Right ventricle myocardium superior (tissue), 1 donor: ENCODE results near the gene PDGFC. TPM values are rescaled to one million over a fixed set of nuclear protein-coding genes. Genes with fewer than 3 reads are reported as not detected.
"Not testable (repeated sequence)": the region's sequence is repeated elsewhere in the genome, so short reads cannot be mapped to it uniquely, and the experiment has no call there.

Experiments used
- ATAC-seq: fragments of 200-7000 bp; cut with Tn5 transposase; one replicate; pipeline ENCODE4 v1.9.1; 2020; ENCODE audit warnings: mild to moderate bottlenecking; ENCODE audit not compliant: poor library complexity
- DNase-seq: peaks from one replicate; pipeline ENCODE4 v3.0.0-alpha.2; 2020
- intact Hi-C: fragments of 100-400 bp; cut with DNase I; formaldehyde crosslinking; loops from one replicate; pipeline ENCODE4 v1.11.2; 2022
- total RNA-seq: library from RNA; stranded (reverse); fragmentation: NEBNext Ultra II Directional; extraction: Animal tissue kit (Norgen Biotek cat#: 25700); gene quantifications from one replicate; pipeline ENCODE4 v1.2.1, GENCODE V29; 2021
- donor health status: DM: no; HTN: yes; CAD: no; lungs with severe emphysema.

PDGFC gene
- total RNA-seq, 1 donor from 2014 or later, result 14.9 TPM

GRCh38 chr4:156932360-156932759, 39.2 kb downstream of the PDGFC start:
- intact Hi-C loops, ATAC-seq, DNase-seq: not testable (repeated sequence)

DNA sequence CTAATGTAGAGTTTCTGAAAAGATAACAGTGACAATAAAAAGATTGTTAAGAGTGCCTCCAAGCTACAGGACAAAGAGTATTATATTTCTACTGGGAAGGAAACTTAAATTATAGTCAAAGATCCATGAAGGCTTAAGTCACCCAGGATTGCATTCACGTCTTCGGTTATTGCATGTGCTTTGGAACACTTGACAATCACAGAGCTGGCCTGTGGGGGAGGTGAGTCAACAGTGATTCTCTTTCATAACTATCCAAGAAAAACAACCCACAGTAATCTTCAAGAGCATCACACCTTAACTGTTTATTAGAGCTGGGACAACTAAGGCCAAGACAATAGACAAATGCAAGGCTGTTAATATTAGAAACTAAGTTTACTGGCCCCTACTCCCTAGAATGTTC, 40.3 kb downstream of the PDGFC start:
- intact Hi-C loops, result no loop called here
- no peak for DNase-seq
- ATAC-seq, result no peak

DNA sequence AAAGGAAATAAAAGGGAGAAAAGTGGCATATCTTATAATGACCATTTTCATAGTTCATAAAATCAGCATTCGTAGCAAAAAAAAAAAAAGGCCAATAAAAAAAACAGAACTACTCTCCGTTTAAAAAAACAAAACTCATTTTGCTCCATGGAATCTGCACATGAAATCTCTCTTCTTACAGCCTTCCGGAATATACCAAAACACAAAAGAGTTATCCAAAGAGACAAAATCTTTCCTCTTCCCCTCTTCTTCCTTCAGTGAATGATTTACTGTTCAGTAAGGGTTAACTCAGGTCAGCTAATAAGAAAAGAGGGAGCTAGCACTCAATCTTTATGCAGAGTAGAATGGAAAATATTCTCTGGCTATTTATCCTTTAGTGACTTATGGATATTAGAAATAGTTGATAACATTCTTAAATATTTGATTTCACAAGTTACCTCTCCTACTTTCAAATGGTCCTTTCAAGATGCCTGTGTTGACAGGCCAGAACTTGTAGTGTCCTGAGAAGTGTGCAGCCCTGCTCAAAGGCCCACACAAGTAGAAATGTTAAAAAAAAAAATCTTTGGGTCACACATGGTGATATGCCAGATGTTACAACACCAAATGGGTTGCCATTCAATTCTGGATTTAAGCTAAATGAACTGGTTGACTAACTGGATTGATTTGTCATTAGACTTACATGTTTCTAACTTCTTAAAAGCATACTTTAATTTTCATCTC, 42.1 kb downstream of the PDGFC start:
- no peak for ATAC-seq
- DNase-seq, result no peak
- intact Hi-C loops, result no loop called here

DNA sequence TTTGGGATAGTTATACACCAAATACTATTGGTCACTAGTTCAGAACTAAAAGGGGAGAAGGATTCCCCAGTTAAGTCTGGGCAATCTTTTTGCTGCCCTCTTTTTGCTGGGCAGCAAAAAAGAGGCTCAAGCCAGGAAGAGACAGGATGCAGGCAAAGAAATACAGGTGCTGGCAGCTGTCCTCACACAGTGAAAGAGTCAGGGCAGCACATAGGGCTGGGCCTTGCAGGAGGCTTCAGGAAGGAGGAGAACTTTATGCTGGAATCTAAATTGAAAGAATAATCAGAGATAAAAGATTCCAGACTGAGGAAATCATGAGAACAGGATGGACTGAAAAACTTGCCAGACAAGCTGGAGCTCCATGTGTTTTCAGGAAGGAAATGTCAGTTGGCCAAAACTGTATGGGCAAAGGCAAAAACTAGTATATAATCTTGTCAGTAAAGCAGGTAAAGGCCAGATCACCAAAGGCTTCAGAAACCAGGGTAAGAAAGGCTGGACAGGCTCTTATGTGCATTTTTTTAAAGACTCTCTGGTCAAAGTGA, 46.8 kb downstream of the PDGFC start:
- DNase-seq (no peak), ATAC-seq (no peak)
- intact Hi-C loops, result no loop called here

DNA sequence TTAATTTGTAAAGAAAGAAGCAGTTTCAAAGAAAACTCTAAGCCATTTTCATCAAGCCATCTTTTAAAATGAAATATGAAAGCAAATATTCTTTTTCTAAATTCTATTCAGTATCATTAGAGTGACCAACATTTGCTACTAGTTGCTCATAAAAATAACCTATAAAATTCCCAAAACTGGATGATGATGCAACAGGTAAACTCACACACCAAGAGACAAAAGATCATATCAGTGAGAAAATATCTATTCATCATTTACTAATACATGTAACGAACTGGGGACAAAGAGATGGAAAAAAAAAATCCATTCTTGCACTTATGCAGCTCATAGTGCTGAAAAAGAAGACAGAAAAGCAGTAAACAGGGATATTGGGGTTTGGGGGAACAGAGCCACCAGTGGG, 48.1 kb downstream of the PDGFC start:
- no peak for DNase-seq
- no peak for ATAC-seq
- intact Hi-C loops, result no loop called here

DNA sequence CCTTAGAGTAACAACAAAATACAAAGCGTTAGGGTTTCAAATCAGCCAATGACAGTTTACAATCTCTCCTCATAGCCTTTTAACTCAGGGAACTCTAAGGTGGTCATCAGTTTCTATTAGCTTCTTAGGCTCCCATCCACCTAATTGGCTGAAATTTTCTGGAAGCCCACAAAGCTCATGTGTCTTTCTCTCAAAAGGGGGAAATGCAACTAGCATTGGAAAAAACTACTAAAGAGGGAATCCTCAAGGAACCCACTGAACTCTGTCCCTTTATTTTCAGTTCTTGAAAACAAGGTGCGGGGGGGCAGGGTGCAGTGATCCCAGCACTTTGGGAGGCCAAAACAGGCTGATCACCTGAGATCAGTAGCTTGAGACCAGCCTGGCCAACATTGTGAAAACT, 56.4 kb downstream of the PDGFC start:
- DNase-seq, result no peak
- intact Hi-C loops, result no loop called here
- ATAC-seq, result no peak

GRCh38 chr4:156913234-156913633, 58.4 kb downstream of the PDGFC start:
- ATAC-seq (no peak), DNase-seq (no peak)
- intact Hi-C loops, result no loop called here

DNA sequence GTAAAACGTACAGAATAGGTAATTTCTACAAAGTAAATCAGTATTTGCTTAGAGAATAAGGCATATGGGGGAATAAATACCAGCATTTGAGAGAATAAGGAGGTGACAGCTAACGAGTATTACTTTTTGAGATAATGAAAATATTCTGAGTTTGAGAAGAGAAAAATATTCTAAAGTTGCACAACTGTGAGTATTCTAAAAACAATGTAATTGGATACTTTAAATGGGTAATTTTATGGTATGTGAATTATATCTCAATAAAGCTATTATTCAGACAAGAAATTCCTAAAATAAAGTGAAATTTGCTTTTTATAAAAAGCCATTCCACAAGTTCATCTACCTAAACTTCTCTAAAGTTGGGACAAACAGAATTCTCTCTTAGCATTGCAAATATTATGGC, 62.6 kb downstream of the PDGFC start:
- intact Hi-C loops, result no loop called here
- no peak for ATAC-seq
- DNase-seq, result no peak

GRCh38 chr4:156906325-156906724, 65.3 kb downstream of the PDGFC start:
- no peak for ATAC-seq
- intact Hi-C loops, result no loop called here
- no peak for DNase-seq

GRCh38 chr4:156901871-156902270, 69.7 kb downstream of the PDGFC start:
- no peak for ATAC-seq

DNA sequence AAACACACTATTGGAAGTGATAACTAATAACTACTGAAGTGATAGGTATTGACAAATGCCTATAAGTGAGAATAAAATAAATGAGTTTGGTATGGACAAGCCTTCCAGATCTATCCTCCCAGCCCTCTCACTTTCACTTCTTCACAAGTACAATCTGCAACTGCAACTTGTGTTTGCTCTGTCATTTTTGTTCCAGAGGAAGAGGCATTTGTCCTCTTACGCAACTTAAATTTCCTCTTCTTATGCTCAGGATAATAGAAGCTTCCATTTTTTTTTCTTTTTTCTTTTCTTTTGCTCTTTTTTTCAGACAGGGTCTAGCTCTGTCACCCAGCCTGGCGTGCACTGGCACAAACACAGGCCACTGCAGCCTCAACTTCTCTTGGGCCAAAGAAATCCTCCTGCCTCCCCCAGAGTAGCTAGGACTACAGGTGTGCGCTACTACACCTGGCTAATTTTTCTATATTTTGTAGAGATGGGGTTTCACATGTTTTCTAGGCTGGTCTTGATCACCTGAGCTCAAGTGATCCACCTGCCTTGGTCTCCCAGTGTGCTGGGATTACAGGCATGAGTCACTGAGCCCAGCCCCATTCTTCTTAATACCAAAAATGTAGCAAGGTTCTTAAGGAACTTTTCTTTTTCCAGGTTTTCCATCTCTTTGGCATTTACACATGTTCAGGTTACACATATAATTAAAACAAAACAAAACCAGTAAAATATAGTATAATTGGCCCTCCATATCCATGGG, 73.1 kb downstream of the PDGFC start:
- ATAC-seq (peak; percentile 57), DNase-seq (no peak)
- intact Hi-C loops, result no loop called here

More at GRCh38 chr4:156901871-156902270, 69.7 kb downstream of the PDGFC start:
- DNase-seq, result no peak
- intact Hi-C loops, result no loop called here

DNA sequence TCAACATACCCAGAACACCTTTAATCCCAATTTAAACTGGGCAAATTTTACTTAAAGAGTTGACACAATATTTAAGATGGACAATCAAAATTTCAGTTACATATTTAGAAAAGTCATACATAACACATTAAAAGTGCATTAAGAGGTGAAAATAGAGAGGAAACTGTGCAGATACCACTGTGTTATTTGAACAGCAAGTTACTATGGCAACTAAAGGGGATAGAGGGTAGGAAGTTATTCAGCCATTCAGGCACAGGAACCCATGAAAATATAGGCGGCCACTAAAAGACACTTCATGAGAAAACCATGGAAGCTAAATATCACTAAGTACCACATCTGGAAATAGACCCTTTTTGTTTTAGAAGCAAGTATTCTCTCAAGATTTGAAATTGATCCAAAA, 75.1 kb downstream of the PDGFC start:
- no peak for DNase-seq
- no peak for ATAC-seq
- intact Hi-C loops, result no loop called here

DNA sequence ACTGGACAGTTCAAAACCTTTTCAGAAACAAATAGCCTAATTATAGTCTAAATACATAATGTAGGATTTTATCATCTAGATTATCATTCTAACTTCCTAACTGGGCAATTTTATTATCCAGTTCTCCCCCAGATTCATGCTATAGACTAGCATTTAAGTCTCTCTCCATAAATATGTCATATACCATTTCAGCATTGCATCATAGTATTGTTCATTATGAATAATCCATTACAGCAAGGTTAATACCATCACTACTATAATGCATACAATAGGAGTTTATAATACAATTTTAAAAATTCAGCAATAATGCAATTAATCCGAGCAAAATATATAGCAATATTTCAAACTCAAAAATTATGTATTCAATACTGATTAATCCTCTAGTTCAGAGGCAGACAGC, 77.4 kb downstream of the PDGFC start:
- ATAC-seq (no peak), DNase-seq (no peak)
- intact Hi-C loops, result no loop called here

DNA sequence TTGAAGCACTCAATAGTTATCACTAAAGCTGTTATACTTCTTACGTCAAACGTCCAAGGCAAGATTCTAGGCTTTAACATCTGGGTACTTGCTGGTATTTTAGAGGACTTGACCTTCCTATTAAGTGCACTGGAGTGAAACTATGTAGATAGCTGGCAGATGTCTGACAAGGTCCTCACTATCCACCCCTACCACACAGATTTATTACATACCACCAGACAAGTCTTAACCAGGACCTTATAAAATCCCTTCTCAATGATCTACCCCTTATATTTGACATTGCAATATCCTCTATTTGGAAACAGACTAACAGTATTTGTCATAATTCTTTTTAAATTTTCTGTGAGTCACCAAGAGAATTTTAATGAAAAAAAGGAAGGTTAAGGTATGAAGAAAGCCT, 78.8 kb downstream of the PDGFC start:
- DNase-seq, result no peak
- ATAC-seq, result no peak
- intact Hi-C loops, result no loop called here

DNA sequence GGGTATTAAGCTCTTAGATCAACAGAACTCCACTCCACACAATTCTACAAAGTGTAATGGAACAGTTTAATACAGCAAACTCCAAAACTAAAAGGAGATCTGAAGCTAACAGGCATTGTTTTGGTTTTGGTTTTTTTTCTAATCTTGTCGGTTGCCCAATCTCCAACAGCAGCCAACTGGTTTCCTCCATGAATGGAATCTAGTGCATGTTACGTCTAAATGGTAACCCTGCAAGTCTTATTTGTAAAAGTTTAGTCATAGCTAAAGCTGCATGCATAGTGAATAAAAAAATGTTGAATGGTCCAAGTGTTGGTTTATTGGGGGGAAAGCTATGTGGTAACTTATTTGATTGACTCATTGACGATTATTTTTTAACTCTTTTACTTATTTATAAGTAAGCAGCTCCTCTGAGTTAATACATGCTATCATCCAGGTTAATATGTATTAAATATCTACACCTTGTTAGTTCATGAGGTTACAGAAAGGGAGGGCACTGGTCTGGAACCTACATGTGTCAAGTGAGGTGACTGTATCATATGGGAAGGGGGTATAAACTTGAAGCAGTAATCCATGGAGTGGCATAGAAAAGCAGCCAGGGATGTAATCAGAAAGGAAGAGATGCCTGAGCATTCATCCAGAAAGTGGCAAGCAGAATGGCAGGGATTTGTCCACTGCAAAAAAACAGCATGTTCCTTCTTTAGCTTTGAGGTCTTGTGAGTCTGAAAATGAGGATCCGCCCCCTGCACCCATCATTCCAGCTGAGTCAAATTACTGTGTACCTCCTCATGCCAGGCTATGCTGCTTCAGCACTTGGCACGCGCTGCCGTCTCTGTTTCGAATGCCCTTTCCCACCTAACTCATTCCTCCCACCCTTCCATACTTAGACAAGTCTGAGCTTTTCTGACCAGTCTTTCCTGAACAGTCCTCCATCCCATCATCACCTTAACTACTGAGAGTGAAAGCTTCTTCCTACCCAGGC, 81.7 kb downstream of the PDGFC start:
- peak; percentile 68 for DNase-seq
- peak; percentile 78 for ATAC-seq
- intact Hi-C loops, result no loop called here

GRCh38 chr4:156888762-156889161, 82.8 kb downstream of the PDGFC start:
- ATAC-seq, result no peak
- no peak for DNase-seq
- intact Hi-C loops, result no loop called here

DNA sequence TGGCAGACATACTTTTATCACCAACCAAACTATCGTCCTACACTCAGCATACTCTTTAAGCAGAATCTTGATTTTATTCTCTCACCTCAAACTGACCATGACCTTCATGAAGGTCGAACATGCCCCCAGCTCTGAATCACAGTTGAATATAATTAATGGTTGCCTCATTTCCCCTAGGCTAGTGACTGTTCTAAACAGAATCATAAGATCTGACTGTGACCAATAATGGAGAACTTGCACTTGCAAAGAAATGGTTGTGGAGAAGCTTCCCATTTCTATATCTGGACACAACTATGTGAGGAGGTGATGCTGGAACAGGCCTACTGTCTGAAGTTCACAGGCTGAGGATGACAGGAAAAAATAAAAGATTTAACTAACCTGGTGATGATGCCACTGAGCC, 85.1 kb downstream of the PDGFC start:
- intact Hi-C loops, result no loop called here
- ATAC-seq (no peak), DNase-seq (no peak)

DNA sequence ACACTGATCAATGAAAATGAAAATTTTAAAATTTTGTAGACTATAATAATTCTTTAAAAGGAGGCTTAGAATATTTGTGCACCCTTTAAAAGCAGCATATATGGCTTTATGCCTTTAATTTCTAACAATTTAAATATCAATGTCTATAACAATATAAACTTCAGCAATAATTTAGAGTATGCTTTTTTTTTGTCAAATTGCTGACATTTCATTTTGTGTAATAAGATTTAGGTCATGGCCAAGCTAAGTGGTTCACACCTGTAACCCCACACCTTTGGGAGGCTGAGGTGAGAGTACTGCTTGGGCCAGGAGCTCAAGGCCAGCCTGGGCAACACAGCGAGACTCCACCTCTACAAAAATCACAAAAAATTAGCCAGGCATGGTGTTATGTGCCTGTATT, 86.2 kb downstream of the PDGFC start:
- ATAC-seq (no peak), DNase-seq (no peak)
- intact Hi-C loops, result no loop called here

- DNase-seq, result no peak
- no peak for ATAC-seq
- intact Hi-C loops, result no loop called here
These were observed 87.4 kb downstream of the PDGFC start for GRCh38 chr4:156884183-156884582.
